Right hindlimb (tissue), 1 donor: ENCODE results near the gene CCDC157.

Source experiments
- DNase-seq: peaks from one replicate; pipeline ENCODE4 v3.0.0-alpha.2; 2018

CCDC157 gene

GRCh38 chr22:30357650-30358215 lies 926 bp downstream of the CCDC157 start:
- DNase-seq: no peak

GRCh38 chr22:30358541-30358940 lies 1.7 kb downstream of the CCDC157 start:
- no peak for DNase-seq

DNA sequence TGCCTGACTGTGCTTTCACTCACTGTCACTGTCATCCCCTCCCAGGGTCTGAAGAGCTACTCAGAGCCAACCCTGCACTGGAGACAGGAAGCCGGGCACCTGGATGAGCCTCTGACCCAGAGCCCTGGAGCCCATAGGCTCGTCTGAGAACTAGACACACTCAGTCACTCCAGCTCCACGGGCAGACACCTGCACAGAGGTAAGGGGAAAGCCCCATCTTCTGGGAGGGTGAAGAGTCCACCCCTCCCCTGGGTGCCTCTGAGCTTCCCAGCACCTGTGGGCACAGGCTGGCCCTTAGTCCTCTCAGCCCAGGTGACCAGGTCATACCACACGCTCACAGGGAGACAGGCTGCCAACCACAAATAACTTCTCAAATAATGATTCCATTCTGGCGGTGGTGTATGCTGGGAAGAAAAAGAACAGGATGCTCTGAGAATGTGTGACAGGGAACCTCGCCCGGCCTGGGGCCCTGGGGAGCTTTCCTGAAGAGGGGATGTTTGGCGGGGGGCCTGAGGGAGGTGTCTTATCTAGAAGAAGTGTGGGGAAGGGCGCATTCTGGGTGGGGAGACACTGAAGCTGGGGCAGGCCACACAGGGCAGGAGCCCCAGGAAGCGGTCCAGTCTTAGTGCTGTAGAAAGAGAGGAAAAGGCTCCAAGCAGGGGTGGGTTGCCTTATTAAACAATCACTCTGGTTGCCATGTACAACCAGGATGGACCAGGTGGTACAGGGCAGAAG lies 5.3 kb downstream of the CCDC157 start:
- no peak for DNase-seq

GRCh38 chr22:30362651-30363281 lies 6.0 kb downstream of the CCDC157 start:
- DNase-seq: no peak

DNA sequence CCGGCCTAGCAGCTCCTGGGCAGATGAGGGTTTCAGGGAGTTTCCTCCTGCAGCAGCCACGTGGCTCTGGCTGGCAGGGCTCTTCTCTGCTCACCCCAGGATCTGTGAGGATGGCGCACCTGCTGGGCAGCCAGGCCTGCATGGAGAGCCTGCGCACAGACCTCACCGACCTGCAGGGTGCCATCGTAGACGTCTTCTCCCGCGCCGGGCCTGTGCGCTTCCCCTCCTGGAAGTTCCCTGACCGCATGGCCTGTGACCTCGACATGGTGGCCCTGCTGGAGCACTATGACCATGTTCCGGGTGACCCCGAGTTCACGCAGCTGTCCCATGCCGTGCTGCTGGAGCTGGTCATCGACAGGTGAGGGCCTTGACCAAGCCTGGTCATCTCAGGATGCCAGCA lies 9.1 kb downstream of the CCDC157 start:
- no peak for DNase-seq

DNA sequence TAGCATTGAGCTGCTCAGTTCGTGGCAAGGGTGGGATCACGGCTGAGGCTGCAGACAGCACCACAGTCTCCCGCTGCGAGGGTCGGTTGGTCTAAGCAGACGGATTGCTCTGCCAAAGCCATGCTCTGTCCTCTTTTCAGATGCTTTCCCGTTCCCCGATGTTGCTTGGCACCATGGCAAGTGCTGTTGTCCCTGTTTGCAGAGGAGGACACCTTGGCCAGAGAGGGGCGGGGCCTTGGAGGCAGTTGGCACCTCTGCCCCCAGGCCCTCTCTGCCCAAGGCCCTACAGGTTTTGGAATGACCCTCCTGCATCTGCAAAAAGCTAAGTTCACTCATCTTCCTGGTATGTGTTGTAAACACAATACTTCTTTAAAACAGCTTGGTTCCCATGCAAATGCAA lies 11.6 kb downstream of the CCDC157 start:
- no peak for DNase-seq

GRCh38 chr22:30370641-30371230 lies 13.9 kb downstream of the CCDC157 start:
- no peak for DNase-seq

- no peak for DNase-seq
Measured at GRCh38 chr22:30371321-30371720, 14.5 kb downstream of the CCDC157 start.

GRCh38 chr22:30371981-30372380 lies 15.2 kb downstream of the CCDC157 start:
- DNase-seq: no peak

- DNase-seq: no peak
Measured at GRCh38 chr22:30372915-30373314, 16.1 kb downstream of the CCDC157 start.

GRCh38 chr22:30373331-30374325 lies 16.8 kb downstream of the CCDC157 start:
- DNase-seq: no peak

GRCh38 chr22:30375312-30375849 lies 18.6 kb downstream of the CCDC157 start:
- DNase-seq: no peak

DNA sequence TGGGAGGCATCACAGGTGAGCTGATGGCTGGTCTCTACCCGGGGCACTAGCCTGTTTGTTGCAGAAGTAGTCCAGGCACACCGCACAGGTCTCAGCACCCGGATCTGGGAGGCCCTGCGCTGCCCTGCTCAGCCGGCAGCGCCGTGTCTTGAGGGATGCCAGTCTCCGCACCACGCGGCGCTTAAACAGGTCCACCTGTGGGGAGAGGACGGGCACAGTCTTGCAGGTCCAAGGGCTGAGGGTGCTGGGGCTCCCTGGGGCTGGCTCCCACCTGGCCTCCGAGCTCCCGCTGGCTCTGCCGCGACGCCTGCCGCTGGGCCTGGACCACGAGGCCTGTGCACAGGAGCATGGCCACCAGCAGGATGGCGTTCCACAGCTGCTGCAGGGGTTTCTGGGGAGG lies 23.2 kb downstream of the CCDC157 start:
- no peak for DNase-seq

GRCh38 chr22:30381264-30381663 lies 24.5 kb downstream of the CCDC157 start:
- no peak for DNase-seq

DNA sequence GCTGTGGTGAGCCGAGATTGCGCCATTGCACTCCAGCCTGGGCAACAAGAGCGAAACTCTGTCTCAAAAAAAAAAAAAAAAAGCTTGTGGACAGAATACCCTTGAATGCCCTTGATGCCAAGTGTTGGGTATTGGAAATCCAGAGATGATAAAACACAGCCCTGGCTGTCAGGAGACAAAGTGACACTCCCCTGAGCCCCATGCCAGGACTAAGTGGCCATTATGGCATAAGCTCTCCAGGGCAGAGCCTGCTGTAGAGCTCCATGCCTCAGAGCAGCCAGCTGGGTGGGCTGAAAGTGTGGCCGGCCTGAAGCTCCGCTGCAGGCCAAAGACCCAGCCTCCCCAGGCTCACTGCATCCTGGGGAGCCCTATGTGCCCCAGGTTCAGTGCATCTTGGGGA lies 25.5 kb downstream of the CCDC157 start:
- DNase-seq: no peak

DNA sequence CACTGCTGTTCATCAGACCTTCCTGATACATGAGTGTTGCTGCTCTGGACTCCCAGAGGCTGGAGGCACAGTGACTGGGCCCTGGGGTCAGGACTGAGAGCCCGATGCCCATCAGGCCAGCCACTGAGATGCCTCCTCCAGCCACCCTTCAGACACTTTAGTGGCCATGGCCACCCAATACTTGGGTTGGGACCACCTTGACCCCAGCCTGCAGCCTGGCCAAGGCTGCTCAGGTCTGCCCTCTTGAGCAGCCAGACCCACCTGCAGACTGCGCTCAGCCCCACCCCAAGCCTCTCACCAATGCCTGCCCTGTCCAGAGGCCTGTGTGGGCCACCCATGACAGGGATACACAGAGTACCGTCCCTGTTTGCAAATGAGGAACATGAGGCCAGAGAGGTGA lies 26.3 kb downstream of the CCDC157 start:
- no peak for DNase-seq

DNA sequence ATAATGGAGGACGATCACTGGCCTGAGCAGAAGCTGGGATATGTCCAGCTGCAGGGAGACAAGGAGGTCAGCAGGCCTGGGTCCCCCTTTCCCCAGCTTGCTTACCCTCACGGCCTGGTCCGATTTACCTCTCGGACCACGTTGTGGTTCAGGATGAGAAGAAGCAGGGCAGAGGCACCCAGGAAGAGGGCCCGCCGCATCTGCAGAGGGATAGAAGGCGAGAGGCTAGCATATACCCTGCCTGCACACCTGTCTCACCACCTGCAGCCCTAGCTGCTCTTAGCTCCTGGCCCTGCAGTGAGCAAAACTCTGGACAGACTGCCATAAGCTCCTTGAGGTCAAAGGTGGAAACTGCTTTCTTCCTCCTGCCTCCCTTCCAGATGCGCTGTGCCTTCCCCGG lies 29.1 kb downstream of the CCDC157 start:
- DNase-seq: no peak

- DNase-seq: no peak
Measured at GRCh38 chr22:30386608-30386959, 29.8 kb downstream of the CCDC157 start.

DNA sequence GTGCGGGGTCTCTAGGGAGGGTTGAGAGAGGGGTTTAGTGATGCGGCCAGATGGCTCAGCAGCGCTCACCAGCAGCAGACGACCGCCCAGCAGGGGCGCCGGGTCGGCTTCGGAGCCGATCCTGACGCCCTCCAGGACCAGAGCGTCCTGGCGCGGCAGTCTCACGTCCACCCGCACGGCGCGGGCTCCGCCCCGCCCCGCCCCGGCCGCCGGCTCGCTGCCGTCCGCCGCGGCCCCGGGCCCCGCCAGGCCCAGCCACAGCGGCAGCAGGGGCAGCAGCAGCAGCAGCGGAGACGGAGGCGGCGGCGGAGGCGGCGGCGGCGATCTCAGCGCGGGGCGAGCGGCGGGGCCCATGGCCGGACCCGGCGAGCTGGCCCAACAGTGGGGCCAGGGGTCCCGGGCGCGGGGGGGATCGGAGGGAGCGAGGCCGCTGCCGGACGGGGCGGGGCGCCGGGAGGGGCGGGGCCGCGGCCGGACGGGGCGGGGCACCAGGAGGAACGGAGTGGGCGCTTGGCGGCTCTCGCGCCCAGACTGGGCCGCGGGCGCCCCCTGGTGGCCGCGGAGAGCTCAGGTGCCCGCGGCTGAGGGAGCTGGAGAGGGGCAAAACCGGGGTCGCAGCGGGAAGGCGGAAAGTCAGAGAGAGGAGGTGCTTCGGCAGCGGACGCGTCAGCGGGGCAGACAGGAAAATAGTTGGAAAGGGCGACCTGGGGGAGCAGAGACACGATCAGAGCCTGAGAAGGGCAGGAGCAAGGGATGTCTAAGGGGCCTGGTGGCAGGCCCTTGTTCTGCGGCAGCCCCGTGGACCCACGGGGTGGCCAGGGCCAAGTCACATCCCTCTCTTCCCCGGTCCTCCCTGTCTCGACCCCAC lies 30.4 kb downstream of the CCDC157 start, which contains the start of gene RNF215:
Gene RNF215 (minus strand): TSS at position 452 of the 868 bp plus-strand sequence. CDS start 98 bp downstream, at position 354.
- DNase-seq: peak; percentile 90

GRCh38 chr22:30390974-30391691 lies 34.3 kb downstream of the CCDC157 start:
- no peak for DNase-seq
